Thyroid gland (tissue), 4 donors: ENCODE data around the gene PPFIA3.

ENCODE experiments used
- POLR2A ChIP-seq, 2 donors: fragments of 450-650 bp; IDR thresholded peaks; one replicate each; pipeline ENCODE4 v1.6.1; 2017; ENCODE audit warnings: antibody characterized with exemption in 2 of 2, mild to moderate bottlenecking in 2 of 2, moderate library complexity in 1 of 2
- TF ChIP-seq, protein P1 (sequence below), 6 experiments: fragments of 200-600 bp in 3 of 6; fragments of 450-650 bp in 3 of 6; sonication (generic) in 3 of 6; IDR thresholded peaks; one replicate each; pipeline ENCODE4 v1.5.1; 2016 to 2019; ENCODE audit warnings: antibody characterized with exemption in 6 of 6, mild to moderate bottlenecking in 2 of 6, inconsistent platforms in 1 of 6, moderate library complexity in 1 of 6

DNA sequence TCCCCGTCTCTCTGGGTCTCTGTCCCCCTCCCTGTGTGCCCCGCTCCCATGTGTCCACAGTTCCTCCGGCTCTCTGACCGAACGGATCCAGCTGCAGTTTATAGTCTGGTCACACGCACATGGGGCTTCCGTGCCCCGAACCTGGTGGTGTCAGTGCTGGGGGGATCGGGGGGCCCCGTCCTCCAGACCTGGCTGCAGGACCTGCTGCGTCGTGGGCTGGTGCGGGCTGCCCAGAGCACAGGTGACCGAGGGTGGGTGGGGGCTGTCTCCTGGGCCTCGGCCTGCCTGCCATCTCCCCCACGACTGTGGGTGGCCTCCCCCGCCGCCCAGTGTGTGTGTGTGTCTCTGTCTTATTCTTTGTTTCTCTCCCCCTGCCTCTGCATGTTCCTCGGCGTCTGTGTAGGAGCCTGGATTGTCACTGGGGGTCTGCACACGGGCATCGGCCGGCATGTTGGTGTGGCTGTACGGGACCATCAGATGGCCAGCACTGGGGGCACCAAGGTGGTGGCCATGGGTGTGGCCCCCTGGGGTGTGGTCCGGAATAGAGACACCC lies 48.6 kb downstream of the PPFIA3 start:
- TF ChIP-seq POLR2A (IDR thresholded peaks at IDR 0.05): no peak
- TF ChIP-seq, protein P1, sequence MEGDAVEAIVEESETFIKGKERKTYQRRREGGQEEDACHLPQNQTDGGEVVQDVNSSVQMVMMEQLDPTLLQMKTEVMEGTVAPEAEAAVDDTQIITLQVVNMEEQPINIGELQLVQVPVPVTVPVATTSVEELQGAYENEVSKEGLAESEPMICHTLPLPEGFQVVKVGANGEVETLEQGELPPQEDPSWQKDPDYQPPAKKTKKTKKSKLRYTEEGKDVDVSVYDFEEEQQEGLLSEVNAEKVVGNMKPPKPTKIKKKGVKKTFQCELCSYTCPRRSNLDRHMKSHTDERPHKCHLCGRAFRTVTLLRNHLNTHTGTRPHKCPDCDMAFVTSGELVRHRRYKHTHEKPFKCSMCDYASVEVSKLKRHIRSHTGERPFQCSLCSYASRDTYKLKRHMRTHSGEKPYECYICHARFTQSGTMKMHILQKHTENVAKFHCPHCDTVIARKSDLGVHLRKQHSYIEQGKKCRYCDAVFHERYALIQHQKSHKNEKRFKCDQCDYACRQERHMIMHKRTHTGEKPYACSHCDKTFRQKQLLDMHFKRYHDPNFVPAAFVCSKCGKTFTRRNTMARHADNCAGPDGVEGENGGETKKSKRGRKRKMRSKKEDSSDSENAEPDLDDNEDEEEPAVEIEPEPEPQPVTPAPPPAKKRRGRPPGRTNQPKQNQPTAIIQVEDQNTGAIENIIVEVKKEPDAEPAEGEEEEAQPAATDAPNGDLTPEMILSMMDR (IDR thresholded peaks at IDR 0.05): no peak
